ENCODE results near the gene SDHB.

Gene SDHB

DNA sequence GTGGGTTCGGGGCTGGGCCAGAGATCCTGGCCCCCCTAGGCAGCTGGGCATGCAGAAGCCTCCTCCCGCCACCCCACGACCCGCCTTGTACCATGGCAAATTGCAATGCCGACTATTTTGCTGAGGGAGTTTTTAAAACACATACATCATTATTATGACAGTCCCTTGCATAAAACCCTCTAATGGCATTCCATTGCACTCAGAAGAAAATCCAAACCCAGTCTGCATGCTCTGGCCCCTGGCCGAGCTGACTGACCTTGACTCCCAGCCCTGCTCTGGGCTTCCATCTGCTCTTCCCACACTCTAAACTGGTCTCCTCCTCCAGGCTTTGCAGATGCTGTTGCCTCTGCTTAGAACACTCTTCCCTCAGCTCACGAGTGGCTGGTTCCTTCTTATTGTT, 37.4 kb upstream of the SDHB start:
- Histone ChIP-seq H3K9me3 (replicated peaks; ENCODE audit: low read length) (no peaks in the 10 kb centered on the region), H3K4me2 (ENCODE audit: low read length) (no peak overlapping the region), H3K4me1 (ENCODE audit: control insufficient read depth, insufficient read depth, low read length) (no peaks in the 10 kb centered on the region), H3K9ac (ENCODE audit: low read depth, low read length) (no peak overlapping the region), H3K4me3 (ENCODE audit: low read length) (no peak overlapping the region), H3K27me3 (ENCODE audit: control insufficient read depth, insufficient read depth, low read length) (peaks cover 62% of the 10 kb centered on the region), H3K36me3 (ENCODE audit: insufficient read depth, low read length) (no peaks in the 10 kb centered on the region)

DNA sequence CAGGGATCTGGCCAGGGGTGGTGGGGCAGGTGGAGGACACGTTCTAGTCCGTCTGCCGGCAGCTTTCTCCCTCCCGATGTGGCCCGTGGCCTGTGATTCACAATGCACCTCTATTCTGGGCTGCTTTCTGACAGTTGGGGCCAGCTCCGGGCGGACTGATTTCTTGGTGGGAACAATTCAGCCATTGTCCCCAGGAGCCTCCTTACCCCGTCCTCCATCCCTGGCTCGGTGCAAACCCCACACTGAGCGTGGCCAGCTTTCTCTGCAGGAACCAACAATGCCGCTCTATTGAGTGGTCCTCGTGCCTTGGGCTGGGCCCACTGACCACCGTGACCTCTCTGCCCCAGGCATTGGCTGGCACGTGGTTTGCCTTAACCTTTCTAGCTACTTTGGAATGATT, 35.7 kb upstream of the SDHB start:
- Histone ChIP-seq H3K4me2 (ENCODE audit: low read length) (no peak overlapping the region), H3K9ac (ENCODE audit: low read depth, low read length) (no peak overlapping the region), H3K27me3 (ENCODE audit: control insufficient read depth, insufficient read depth, low read length) (peaks cover 62% of the 10 kb centered on the region), H3K4me3 (ENCODE audit: low read length) (no peak overlapping the region), H3K9me3 (replicated peaks; ENCODE audit: low read length) (no peaks in the 10 kb centered on the region), H3K36me3 (ENCODE audit: insufficient read depth, low read length) (no peaks in the 10 kb centered on the region), H3K4me1 (ENCODE audit: control insufficient read depth, insufficient read depth, low read length) (no peaks in the 10 kb centered on the region)

DNA sequence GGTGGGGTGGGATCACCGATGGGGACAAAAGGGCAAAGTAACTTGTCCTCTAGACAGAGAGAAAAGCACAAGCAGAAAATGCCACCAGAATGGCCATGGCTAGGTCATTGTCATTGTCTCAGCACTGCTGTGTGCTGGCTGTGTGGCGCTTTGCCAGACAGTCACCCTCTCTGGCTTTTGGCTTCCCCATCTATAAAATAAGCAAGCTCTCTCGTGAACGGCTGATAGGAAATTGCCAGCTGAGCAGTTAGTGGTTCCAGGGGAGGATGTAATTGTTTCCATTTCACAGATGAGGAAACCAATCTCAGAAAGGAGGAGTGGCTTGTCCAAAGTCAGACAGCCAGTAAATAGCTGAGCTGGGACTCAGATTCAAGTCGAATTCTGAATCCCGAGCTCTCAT, 32.9 kb upstream of the SDHB start:
- Histone ChIP-seq H3K9me3 (replicated peaks; ENCODE audit: low read length) (no peaks in the 10 kb centered on the region), H3K9ac (ENCODE audit: low read depth, low read length) (no peak overlapping the region), H3K36me3 (ENCODE audit: insufficient read depth, low read length) (no peaks in the 10 kb centered on the region), H3K4me3 (ENCODE audit: low read length) (no peak overlapping the region), H3K4me2 (ENCODE audit: low read length) (no peak overlapping the region), H3K27me3 (ENCODE audit: control insufficient read depth, insufficient read depth, low read length) (peaks cover 63% of the 10 kb centered on the region), H3K4me1 (ENCODE audit: control insufficient read depth, insufficient read depth, low read length) (no peaks in the 10 kb centered on the region)

DNA sequence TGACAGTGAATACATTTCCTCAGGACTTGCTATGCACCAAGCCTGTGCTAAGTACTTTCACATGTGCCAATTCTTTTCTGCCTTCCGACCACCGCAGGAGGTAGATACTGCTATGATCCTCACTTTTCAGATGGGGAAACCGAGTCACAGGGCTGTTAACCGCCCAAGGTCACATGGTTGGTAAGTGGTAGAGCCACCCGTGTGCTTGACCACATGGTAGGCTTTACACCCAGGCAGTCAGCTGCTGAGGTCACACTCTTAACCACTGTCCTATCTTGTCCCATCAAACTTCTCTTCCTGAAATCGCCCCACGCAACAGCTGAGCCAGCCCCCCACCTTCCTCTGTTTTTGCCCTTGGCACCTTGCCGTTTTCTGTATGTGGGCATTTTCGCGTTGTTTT, 31.0 kb upstream of the SDHB start:
- Histone ChIP-seq H3K27me3 (ENCODE audit: control insufficient read depth, insufficient read depth, low read length) (peaks cover 49% of the 10 kb centered on the region), H3K9ac (ENCODE audit: low read depth, low read length) (no peak overlapping the region), H3K36me3 (ENCODE audit: insufficient read depth, low read length) (no peaks in the 10 kb centered on the region)

DNA sequence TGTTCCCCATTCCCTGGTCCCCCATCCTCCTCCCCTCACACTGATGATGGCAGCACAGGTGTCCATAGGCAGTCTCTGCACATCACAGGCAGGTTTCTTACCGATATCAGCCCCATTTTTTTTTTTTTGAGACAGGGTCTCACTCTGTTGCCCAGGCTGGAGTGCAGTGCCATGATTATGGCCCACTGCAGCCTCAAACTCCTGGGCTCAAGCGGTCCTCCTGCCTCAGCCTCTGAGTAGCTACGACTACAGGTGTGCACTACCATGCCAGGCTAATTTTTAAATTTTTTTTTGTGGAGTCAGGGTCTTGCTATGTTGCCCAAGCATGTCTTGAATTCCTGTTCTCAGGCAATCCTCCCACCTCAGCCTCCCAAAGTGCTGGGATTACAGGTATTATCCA, 28.9 kb upstream of the SDHB start:
- no peak overlapping the region for H3K4me3 ChIP-seq (ENCODE audit: low read length)
- H3K4me1 ChIP-seq (ENCODE audit: control insufficient read depth, insufficient read depth, low read length) = no peaks in the 10 kb centered on the region
- no peak overlapping the region for H3K9ac ChIP-seq (ENCODE audit: low read depth, low read length)
- no peaks in the 10 kb centered on the region for H3K9me3 ChIP-seq (replicated peaks; ENCODE audit: low read length)
- no peak overlapping the region for H3K4me2 ChIP-seq (ENCODE audit: low read length)
- H3K36me3 ChIP-seq (ENCODE audit: insufficient read depth, low read length) = no peaks in the 10 kb centered on the region
- H3K27me3 ChIP-seq (ENCODE audit: control insufficient read depth, insufficient read depth, low read length) = peaks cover 34% of the 10 kb centered on the region

More for the DNA sequence above, 31.0 kb upstream of the SDHB start:
- no peak overlapping the region for H3K4me2 ChIP-seq (ENCODE audit: low read length)
- H3K4me1 ChIP-seq (ENCODE audit: control insufficient read depth, insufficient read depth, low read length) = no peaks in the 10 kb centered on the region
- no peaks in the 10 kb centered on the region for H3K9me3 ChIP-seq (replicated peaks; ENCODE audit: low read length)
- H3K4me3 ChIP-seq (ENCODE audit: low read length) = no peak overlapping the region

DNA sequence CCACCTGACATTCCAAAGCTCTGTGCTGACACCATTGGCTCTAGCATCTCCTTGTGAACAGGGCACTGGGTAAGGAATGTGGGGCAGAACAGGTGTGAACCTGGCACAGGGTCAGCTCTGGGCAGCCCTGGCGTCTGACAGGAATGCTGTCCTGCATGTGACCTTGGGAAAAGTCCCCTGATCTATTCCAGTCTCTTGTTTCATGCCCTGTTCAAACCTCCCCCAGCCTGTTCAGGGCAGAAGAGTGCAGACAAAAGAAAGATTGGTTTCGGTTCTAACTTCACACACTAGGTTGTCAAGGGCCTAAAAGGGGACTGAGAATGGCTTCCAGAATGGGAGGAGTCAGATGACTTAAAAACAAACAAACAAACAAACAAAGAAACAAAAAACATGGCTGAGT, 27.6 kb upstream of the SDHB start:
- Histone ChIP-seq H3K4me3 (ENCODE audit: low read length) (no peak overlapping the region), H3K9ac (ENCODE audit: low read depth, low read length) (no peak overlapping the region), H3K4me1 (ENCODE audit: control insufficient read depth, insufficient read depth, low read length) (no peaks in the 10 kb centered on the region), H3K27me3 (ENCODE audit: control insufficient read depth, insufficient read depth, low read length) (peaks cover 30% of the 10 kb centered on the region), H3K4me2 (ENCODE audit: low read length) (no peak overlapping the region), H3K9me3 (replicated peaks; ENCODE audit: low read length) (no peaks in the 10 kb centered on the region), H3K36me3 (ENCODE audit: insufficient read depth, low read length) (no peaks in the 10 kb centered on the region)

DNA sequence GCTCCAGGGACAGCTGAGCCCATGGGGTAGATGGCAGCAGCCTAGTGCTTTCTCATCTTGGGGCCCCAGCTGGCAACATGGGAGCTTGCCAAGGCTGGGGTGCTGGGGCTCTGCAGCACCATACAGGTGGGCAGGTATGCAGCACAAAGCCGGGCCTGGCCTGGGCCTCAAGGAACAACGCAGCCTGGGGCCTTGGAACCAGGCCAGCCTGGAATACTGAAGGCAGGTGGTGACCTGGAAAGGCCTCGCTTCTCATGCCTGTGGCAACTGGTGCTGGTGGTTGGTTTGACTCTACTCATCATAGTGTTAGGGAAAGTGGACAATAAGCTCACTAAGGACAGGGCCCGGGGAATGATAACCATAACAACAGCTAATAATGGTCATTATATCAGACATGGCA, 27.0 kb upstream of the SDHB start:
- no peak overlapping the region for H3K4me2 ChIP-seq (ENCODE audit: low read length)
- peaks cover 26% of the 10 kb centered on the region for H3K27me3 ChIP-seq (ENCODE audit: control insufficient read depth, insufficient read depth, low read length)
- no peaks in the 10 kb centered on the region for H3K36me3 ChIP-seq (ENCODE audit: insufficient read depth, low read length)
- H3K9me3 ChIP-seq (replicated peaks; ENCODE audit: low read length) = no peaks in the 10 kb centered on the region
- H3K9ac ChIP-seq (ENCODE audit: low read depth, low read length) = no peak overlapping the region
- no peaks in the 10 kb centered on the region for H3K4me1 ChIP-seq (ENCODE audit: control insufficient read depth, insufficient read depth, low read length)
- no peak overlapping the region for H3K4me3 ChIP-seq (ENCODE audit: low read length)

DNA sequence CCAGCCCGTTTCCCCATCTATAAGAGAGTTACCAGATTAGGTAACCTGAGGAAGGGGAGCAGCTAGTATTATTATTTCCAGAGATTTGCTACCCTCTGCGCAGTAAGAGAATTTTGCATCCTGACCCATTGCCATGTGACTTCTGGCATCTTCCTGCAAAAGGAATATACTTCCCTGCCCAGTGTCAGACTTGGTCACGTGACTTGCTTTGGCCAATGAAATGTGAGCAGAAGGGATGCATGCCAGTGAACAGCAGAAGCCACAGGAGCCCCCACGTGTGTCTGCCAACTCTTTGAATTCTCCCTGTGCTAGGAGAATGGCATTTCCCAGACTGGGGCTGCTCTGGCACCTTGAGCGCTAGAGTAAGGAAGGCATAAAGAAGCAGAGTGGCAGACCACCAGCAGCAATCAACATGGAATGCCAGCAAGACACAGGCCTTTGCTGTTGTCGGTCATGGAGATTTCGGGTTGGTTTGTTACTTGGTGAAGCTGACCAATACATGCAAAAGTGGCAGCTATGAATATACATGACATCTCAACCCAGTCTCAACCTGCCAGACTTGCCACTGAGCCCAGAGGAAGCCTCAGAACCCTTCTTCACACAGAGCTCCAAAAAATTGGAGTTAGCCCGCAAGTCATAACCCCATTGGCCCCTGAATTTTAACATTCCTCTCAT, 26.4 kb upstream of the SDHB start:
- H3K36me3 ChIP-seq (ENCODE audit: insufficient read depth, low read length) = no peaks in the 10 kb centered on the region

DNA sequence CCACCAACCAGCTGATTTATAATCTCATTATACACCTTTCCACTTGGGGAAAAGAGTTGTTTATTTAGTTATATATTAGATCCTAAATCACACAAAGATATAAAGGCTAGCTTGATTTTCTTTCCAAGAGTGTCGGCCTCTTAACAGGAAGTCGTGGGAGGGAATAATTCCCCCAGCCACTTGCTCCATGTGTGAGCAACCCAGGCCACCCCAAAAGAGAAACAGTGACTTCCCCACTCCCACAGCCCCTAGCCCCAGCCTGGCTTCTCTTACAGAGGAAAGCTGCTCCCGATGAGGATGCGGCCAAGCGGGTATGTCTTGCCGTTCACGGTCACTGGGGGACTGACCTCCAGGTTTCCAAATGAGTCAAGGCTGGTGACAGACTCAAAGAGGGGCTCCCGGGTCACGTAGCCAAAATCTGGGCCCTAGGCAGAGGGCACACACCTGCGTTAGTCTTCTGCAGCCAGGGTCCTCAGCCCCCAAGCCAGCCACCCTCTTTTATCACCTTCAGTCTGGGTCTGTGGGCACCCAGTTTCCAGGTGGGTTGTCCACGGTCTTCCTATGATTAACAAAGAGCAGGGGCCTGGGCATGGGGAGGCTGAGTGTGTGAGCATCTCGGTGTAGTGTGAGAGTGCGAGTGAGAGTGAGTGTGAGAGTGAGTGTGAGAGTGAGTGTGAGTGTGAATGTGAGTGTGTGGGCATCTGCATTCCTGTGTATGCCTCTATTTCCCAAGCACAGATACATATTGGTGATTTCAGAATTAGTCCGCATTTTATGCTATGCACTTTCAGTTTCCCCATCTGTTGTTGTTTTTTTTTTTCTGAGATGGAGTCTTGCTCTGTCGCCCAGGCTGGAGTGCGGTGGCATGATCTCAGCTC, 25.4 kb upstream of the SDHB start:
- Histone ChIP-seq H3K4me1 (ENCODE audit: control insufficient read depth, insufficient read depth, low read length) (no peaks in the 10 kb centered on the region), H3K9me3 (replicated peaks; ENCODE audit: low read length) (no peaks in the 10 kb centered on the region), H3K4me3 (ENCODE audit: low read length) (no peak overlapping the region), H3K36me3 (ENCODE audit: insufficient read depth, low read length) (no peaks in the 10 kb centered on the region), H3K4me2 (ENCODE audit: low read length) (no peak overlapping the region), H3K9ac (ENCODE audit: low read depth, low read length) (no peak overlapping the region), H3K27me3 (ENCODE audit: control insufficient read depth, insufficient read depth, low read length) (peaks cover 15% of the 10 kb centered on the region)

More for the DNA sequence above, 26.4 kb upstream of the SDHB start:
- Histone ChIP-seq H3K4me3 (ENCODE audit: low read length) (no peak overlapping the region), H3K9me3 (replicated peaks; ENCODE audit: low read length) (no peaks in the 10 kb centered on the region), H3K9ac (ENCODE audit: low read depth, low read length) (no peak overlapping the region), H3K4me1 (ENCODE audit: control insufficient read depth, insufficient read depth, low read length) (no peaks in the 10 kb centered on the region), H3K27me3 (ENCODE audit: control insufficient read depth, insufficient read depth, low read length) (peaks cover 24% of the 10 kb centered on the region), H3K4me2 (ENCODE audit: low read length) (no peak overlapping the region)

DNA sequence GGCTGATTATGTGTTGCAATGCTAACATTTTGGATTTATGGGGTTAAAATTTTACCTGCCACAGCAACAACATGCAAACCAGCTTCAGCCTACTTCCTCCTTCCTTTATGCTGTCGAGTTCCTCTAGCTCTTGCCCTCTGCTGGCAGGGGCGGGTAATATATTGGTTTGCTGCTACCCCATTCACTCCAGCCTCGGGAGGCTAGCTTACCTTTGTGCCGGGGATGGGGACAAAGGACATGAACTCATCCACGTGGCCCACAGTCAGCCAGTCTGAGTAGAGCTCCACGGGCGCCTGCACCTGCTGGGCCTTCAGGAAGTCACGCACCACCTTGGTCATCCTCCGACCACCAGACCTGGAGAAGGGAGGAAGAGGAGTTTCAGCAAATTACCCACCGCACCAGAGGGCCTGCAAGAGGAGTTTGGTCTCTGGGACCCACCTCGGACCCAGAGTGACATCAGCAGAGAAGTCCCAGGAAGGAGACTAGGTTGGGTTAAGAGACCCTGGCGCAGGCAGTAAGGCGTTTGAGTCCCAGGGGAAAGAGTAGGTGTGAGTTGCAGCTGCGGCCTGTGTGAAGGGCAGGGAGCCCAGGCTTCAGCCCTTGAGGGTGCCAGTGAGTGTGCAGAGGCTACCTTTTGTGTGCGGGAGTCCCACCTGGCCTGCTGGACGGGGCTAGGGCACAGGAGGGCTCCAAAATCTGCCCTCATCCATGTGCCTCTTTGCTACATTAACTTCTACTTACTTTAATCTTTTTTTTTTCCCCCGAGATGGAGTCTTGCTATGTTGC, 21.8 kb upstream of the SDHB start:
- Histone ChIP-seq H3K27me3 (ENCODE audit: control insufficient read depth, insufficient read depth, low read length) (peaks cover 18% of the 10 kb centered on the region), H3K4me2 (ENCODE audit: low read length) (no peak overlapping the region), H3K36me3 (ENCODE audit: insufficient read depth, low read length) (no peaks in the 10 kb centered on the region)

DNA sequence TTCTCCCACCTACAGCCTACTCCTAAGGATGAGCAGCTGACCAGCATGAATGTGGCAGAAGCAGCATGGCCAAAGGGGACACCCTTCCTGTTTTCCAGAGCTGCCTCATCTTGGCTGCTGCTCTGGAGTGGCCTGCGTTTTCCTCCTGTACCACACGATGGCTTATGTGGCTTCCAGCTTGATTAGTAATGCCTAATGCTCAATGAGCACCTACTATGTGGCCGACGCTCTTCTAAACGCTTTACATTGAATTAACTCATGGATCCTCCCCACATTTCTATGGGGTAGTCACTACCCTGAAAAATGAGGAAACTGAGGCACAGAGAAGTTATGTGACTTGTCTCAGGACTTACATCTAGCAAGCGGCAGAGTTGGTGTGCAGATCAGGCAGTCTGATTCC, 18.0 kb upstream of the SDHB start:
- Histone ChIP-seq H3K4me3 (ENCODE audit: low read length) (no peak overlapping the region), H3K27me3 (ENCODE audit: control insufficient read depth, insufficient read depth, low read length) (peaks cover 23% of the 10 kb centered on the region), H3K36me3 (ENCODE audit: insufficient read depth, low read length) (no peaks in the 10 kb centered on the region), H3K4me2 (ENCODE audit: low read length) (no peak overlapping the region), H3K9me3 (replicated peaks; ENCODE audit: low read length) (no peaks in the 10 kb centered on the region), H3K9ac (ENCODE audit: low read depth, low read length) (no peak overlapping the region), H3K4me1 (ENCODE audit: control insufficient read depth, insufficient read depth, low read length) (no peaks in the 10 kb centered on the region)

More for the DNA sequence above, 21.8 kb upstream of the SDHB start:
- Histone ChIP-seq H3K4me3 (ENCODE audit: low read length) (no peak overlapping the region), H3K9ac (ENCODE audit: low read depth, low read length) (no peak overlapping the region), H3K4me1 (ENCODE audit: control insufficient read depth, insufficient read depth, low read length) (no peaks in the 10 kb centered on the region), H3K9me3 (replicated peaks; ENCODE audit: low read length) (no peaks in the 10 kb centered on the region)
